ENCODE measurements around the gene CTDSP2. TPM values are rescaled to one million over a fixed set of nuclear protein-coding genes. Genes with fewer than 3 reads are reported as not detected.

Gene CTDSP2
- total RNA-seq, 4 donors from 2014 or later, result 106 to 179 (median 150) TPM

GRCh38 chr12:57869298-57869926 lies 22.9 kb upstream of the CTDSP2 start:
- no peak for TF ChIP-seq CTCF (IDR thresholded peaks at IDR 0.05)
- DNase-seq (ENCODE audit: low spot score) (no peak), ATAC-seq (ENCODE audit: low FRiP score) (no peak)

GRCh38 chr12:57868851-57869268 lies 22.3 kb upstream of the CTDSP2 start:
- DNase-seq (ENCODE audit: low spot score), result no peak
- TF ChIP-seq CTCF (IDR thresholded peaks at IDR 0.05), result no peak
- ATAC-seq (ENCODE audit: low FRiP score), result no peak

- no peak for TF ChIP-seq CTCF (IDR thresholded peaks at IDR 0.05)
- DNase-seq (ENCODE audit: low spot score) (no peak), ATAC-seq (ENCODE audit: low FRiP score) (no peak)
Observed at GRCh38 chr12:57868221-57868620, 21.7 kb upstream of the CTDSP2 start.

- ATAC-seq (ENCODE audit: low FRiP score) (no peak), DNase-seq (ENCODE audit: low spot score) (no peak)
Observed at GRCh38 chr12:57866308-57867019, 19.9 kb upstream of the CTDSP2 start.

GRCh38 chr12:57865084-57865751 lies 18.7 kb upstream of the CTDSP2 start:
- no peak for DNase-seq (ENCODE audit: low spot score)
- no peak for TF ChIP-seq CTCF (IDR thresholded peaks at IDR 0.05)
- ATAC-seq (ENCODE audit: low FRiP score), result peak; percentile 94

More at GRCh38 chr12:57866308-57867019, 19.9 kb upstream of the CTDSP2 start:
- TF ChIP-seq CTCF (IDR thresholded peaks at IDR 0.05), result no peak

- ATAC-seq (ENCODE audit: low FRiP score) (no peak), DNase-seq (ENCODE audit: low spot score) (no peak)
- TF ChIP-seq CTCF (IDR thresholded peaks at IDR 0.05), result no peak
Observed at GRCh38 chr12:57864442-57865083, 18.0 kb upstream of the CTDSP2 start.
